Measurements from ENCODE around the gene DENND5B. TPM values are rescaled to one million over a fixed set of nuclear protein-coding genes. Genes with fewer than 3 reads are reported as not detected.

DENND5B gene
- total and polyA plus RNA-seq, 8 donors, result 1.1 to 25.2 (median 7.7) TPM

- Histone ChIP-seq H3K27me3 (no peaks in the 10 kb centered on the region), H3K4me3 (no peak overlapping the region), H3K4me1 (peaks cover 0 to 12% (median 0%) of the 10 kb centered on the region in 4 donors), H3K9me3 (no peaks in the 10 kb centered on the region), H3K36me3 (no peaks in the 10 kb centered on the region), H3K27ac (no peak overlapping the region)
- no peak for DNase-seq
- TF ChIP-seq POLR2AphosphoS5 (IDR thresholded peaks at IDR 0.05), result no peak
- TF ChIP-seq EP300 (IDR thresholded peaks at IDR 0.05), result no peak
- TF ChIP-seq CTCF (IDR thresholded peaks at IDR 0.05), result no peak
- no peak for TF ChIP-seq POLR2A (IDR thresholded peaks at IDR 0.05)
- 87 to 94% (median 90%) methylated on average over 1 of the region's 1 CpG for WGBS, 5 donors
- intact Hi-C loops (cut with DNase I; ENCODE audit: low total_unique reads), result no loop called here
These were observed 248.7 kb downstream of the DENND5B start for GRCh38 chr12:31342286-31342685.

- 66 to 75% (median 67%) methylated on average over 10 of the region's 10 CpGs for WGBS, 5 donors
- H3K36me3 ChIP-seq, result no peaks in the 10 kb centered on the region
- intact Hi-C loops (cut with DNase I; ENCODE audit: low total_unique reads), result no loop called here
- TF ChIP-seq POLR2A (IDR thresholded peaks at IDR 0.05), result no peak
- no peak for TF ChIP-seq EP300 (IDR thresholded peaks at IDR 0.05)
- no peak for TF ChIP-seq CTCF (IDR thresholded peaks at IDR 0.05)
- no peak for TF ChIP-seq POLR2AphosphoS5 (IDR thresholded peaks at IDR 0.05)
- DNase-seq, result peak in 1 of 2 donors; percentile 47
- H3K4me3 ChIP-seq, result no peak overlapping the region
- no peaks in the 10 kb centered on the region for H3K4me1 ChIP-seq
- no peaks in the 10 kb centered on the region for H3K9me3 ChIP-seq
- no peaks in the 10 kb centered on the region for H3K27me3 ChIP-seq
- no peak overlapping the region for H3K27ac ChIP-seq
These were observed 250.9 kb downstream of the DENND5B start for GRCh38 chr12:31339831-31340622.

- H3K4me1 ChIP-seq, result no peaks in the 10 kb centered on the region
- H3K27me3 ChIP-seq, result no peaks in the 10 kb centered on the region
- WGBS, 5 donors, result 49 to 66% (median 57%) methylated on average over 4 of the region's 4 CpGs
- H3K36me3 ChIP-seq, result no peaks in the 10 kb centered on the region
- no peak for DNase-seq
- H3K4me3 ChIP-seq, result no peak overlapping the region
- no peaks in the 10 kb centered on the region for H3K9me3 ChIP-seq
- intact Hi-C loops (cut with DNase I; ENCODE audit: low total_unique reads), result no loop called here
- TF ChIP-seq CTCF (IDR thresholded peaks at IDR 0.05), result no peak
- no peak for TF ChIP-seq POLR2AphosphoS5 (IDR thresholded peaks at IDR 0.05)
- TF ChIP-seq POLR2A (IDR thresholded peaks at IDR 0.05), result no peak
- TF ChIP-seq EP300 (IDR thresholded peaks at IDR 0.05), result no peak
- H3K27ac ChIP-seq, result no peak overlapping the region
These were observed 253.0 kb downstream of the DENND5B start for GRCh38 chr12:31337952-31338351.

Small RNA genes lying within 50 kb of the gene (small RNA-seq; reads per million reads assigned to genes)
- 0 reads per million in 4 donors for gene RF00019
- gene RF00026, result 0 reads per million in 4 donors
- gene RNU5F-4P, result 0 reads per million in 4 donors
- 0 reads per million in 4 donors for gene RNU6-618P
- gene RPL31P50, result 0 reads per million in 4 donors

Other genes starting within 250 kb of the DENND5B start
- 1 to 10 TPM in 4 of 5 donors, not detected in 1; 1.7 to 5.0 (median 4.8) TPM for gene ETFBKMT, start 68.6 kb upstream of the DENND5B start, total RNA-seq
- 1 to 10 TPM; 1.1 to 3.1 (median 2.4) TPM for gene ETFBKMT, start 68.6 kb upstream of the DENND5B start, polyA plus RNA-seq
- 100 to 1,000 TPM in 1 of 5 donors, 10 to 100 TPM in 1, 1 to 10 TPM in 2, not detected in 1; 2.9 to 131 (median 15.6) TPM for gene AMN1, start 137.9 kb upstream of the DENND5B start, total RNA-seq
- gene AMN1, start 137.9 kb upstream of the DENND5B start, polyA plus RNA-seq, result 10 to 100 TPM in 2 of 3 donors, 1 to 10 TPM in 1; 7.9 to 12.5 (median 11.2) TPM

Data from stomach (tissue), 9 donors.